Keratinocyte (primary cell): ENCODE data around the gene PTGES2. TPM values are rescaled to one million over a fixed set of nuclear protein-coding genes. Genes with fewer than 3 reads are reported as not detected.

Source experiments
- DNase-seq: peaks from one replicate; pipeline ENCODE4 v3.0.0-alpha.2; 2011; ENCODE audit warnings: low read depth, missing footprints, low spot score
- FAIRE-seq: peaks from 2 replicates; lab custom pipeline; 2011; peaks lifted over from hg19 to GRCh38; lab: Jason Lieb, UNC
- H2AFZ ChIP-seq: 2 replicates; pipeline ENCODE4 v1.6.0; 2012; ENCODE audit warnings: low read length, control low read depth, inconsistent platforms; ENCODE audit not compliant: control insufficient read depth
- H3K27ac ChIP-seq: 2 replicates; pipeline ENCODE4 v1.5.1; 2011; ENCODE audit warnings: low read length; ENCODE audit not compliant: control insufficient read depth, insufficient read depth
- H3K27me3 ChIP-seq: 3 replicates; pipeline ENCODE4 v1.6.0; 2011; ENCODE audit warnings: low read length; ENCODE audit not compliant: control insufficient read depth, insufficient read depth; ENCODE audit errors: extremely low read depth
- H3K36me3 ChIP-seq, 2 experiments: 2 replicates in 1 of 2; 3 replicates in 1 of 2; pipeline ENCODE4 v1.5.1; 2011; ENCODE audit warnings: low read length in 2 of 2, mild to moderate bottlenecking in 1 of 2; ENCODE audit not compliant: control insufficient read depth in 2 of 2, insufficient read depth in 2 of 2; ENCODE audit errors: extremely low read depth in 1 of 2
- H3K4me1 ChIP-seq: 3 replicates; pipeline ENCODE4 v1.5.1; 2011; ENCODE audit warnings: low read length; ENCODE audit not compliant: control insufficient read depth, insufficient read depth; ENCODE audit errors: extremely low read depth
- H3K4me2 ChIP-seq: 3 replicates; pipeline ENCODE4 v1.6.0; 2011; ENCODE audit warnings: low read depth, low read length; ENCODE audit not compliant: control insufficient read depth, insufficient read depth; ENCODE audit errors: extremely low read depth
- H3K4me3 ChIP-seq, 3 experiments: fragments of 200-600 bp in 1 of 3; sonication (generic) in 1 of 3; 2 replicates in 2 of 3; 3 replicates in 1 of 3; pipeline ENCODE4 v1.5.1; 2011 to 2016; ENCODE audit warnings: low read length in 3 of 3, mild to moderate bottlenecking in 3 of 3, control low read depth in 2 of 3, inconsistent platforms in 1 of 3, low read depth in 1 of 3, mixed read lengths in 1 of 3, mixed run types in 1 of 3, moderate library complexity in 1 of 3; ENCODE audit not compliant: control insufficient read depth in 2 of 3, insufficient read depth in 2 of 3; ENCODE audit errors: extremely low read depth in 1 of 3
- H3K79me2 ChIP-seq: 2 replicates; pipeline ENCODE4 v1.6.0; 2012; ENCODE audit warnings: low read length; ENCODE audit not compliant: control insufficient read depth, insufficient read depth
- H3K9ac ChIP-seq: 3 replicates; pipeline ENCODE4 v1.6.0; 2011; ENCODE audit warnings: low read length; ENCODE audit not compliant: control insufficient read depth, insufficient read depth; ENCODE audit errors: extremely low read depth
- H3K9me1 ChIP-seq: 3 replicates; pipeline ENCODE4 v1.6.0; 2011; ENCODE audit warnings: low read length; ENCODE audit not compliant: control insufficient read depth, insufficient read depth; ENCODE audit errors: extremely low read depth
- H3K9me3 ChIP-seq: 2 replicates; pipeline ENCODE4 v1.5.1; 2012; ENCODE audit warnings: low read depth, low read length; ENCODE audit not compliant: control insufficient read depth
- H4K20me1 ChIP-seq: 3 replicates; pipeline ENCODE4 v1.6.0; 2011; ENCODE audit warnings: low read length; ENCODE audit not compliant: control insufficient read depth, insufficient read depth; ENCODE audit errors: extremely low read depth
- CTCF ChIP-seq, 3 experiments: IDR thresholded peaks in 1 of 3; conservative IDR thresholded peaks in 1 of 3; optimal IDR thresholded peaks in 1 of 3; 2 replicates in 2 of 3; 3 replicates in 1 of 3; pipeline versions ENCODE3 to v1.5.1; 2011; ENCODE audit warnings: low read length in 3 of 3, mild to moderate bottlenecking in 3 of 3, moderate library complexity in 2 of 3, control low read depth in 1 of 3, inconsistent platforms in 1 of 3; ENCODE audit not compliant: insufficient read depth in 2 of 3; ENCODE audit errors: extremely low read depth in 1 of 3
- EZH2 ChIP-seq: IDR thresholded peaks from one replicate; pipeline ENCODE4 v1.6.1; 2012; ENCODE audit warnings: inconsistent platforms, mild to moderate bottlenecking, low read length, moderate library complexity
- dilution Hi-C: fragments of 300-500 bp; cut with MboI; formaldehyde crosslinking; loops from one replicate; pipeline ENCODE4 v1.7.0; 2020; ENCODE audit warnings: low sequenced_read_pairs; ENCODE audit not compliant: extremely low pct_ligation_motif_present
- polyA plus RNA-seq, 5 experiments: library from polyadenylated mRNA; depleted of rRNA in 3 of 5; stranded (reverse) in 3 of 5; stranded (forward) in 1 of 5; unstranded in 1 of 5; fragments of >200 nt; gene quantifications; 1 replicate in 1 of 5; 2 replicates in 3 of 5; 3 replicates in 1 of 5; pipeline versions ENCODE4 v1.2.1 to v1.2.3, GENCODE V29; 2011 to 2012; ENCODE audit warnings: missing spikeins in 2 of 5, low read depth in 1 of 5, low replicate concordance in 1 of 5

The PTGES2 gene
- polyA plus RNA-seq, 1 donor (not counting 4 experiments of a cell fraction or from before 2014, with no cell fraction given), result 68.7 TPM

GRCh38 chr9:128146591-128147120 lies 19.1 kb upstream of the PTGES2 start:
- Histone ChIP-seq H3K9me3 (no peaks in the 10 kb centered on the region), H3K9ac (no peak overlapping the region), H4K20me1 (no peaks in the 10 kb centered on the region), H3K9me1 (no peaks in the 10 kb centered on the region), H3K4me1 (peaks cover 59% of the 10 kb centered on the region), H3K4me2 (no peak overlapping the region), H3K27ac (no peak overlapping the region), H3K79me2 (no peaks in the 10 kb centered on the region), H3K36me3 (no peaks in the 10 kb centered on the region), H3K4me3 (no peak overlapping the region), H2AFZ (no peak overlapping the region), H3K27me3 (no peaks in the 10 kb centered on the region)
- dilution Hi-C loops, result no loop called here
- no peak for FAIRE-seq
- TF ChIP-seq EZH2, result no peak
- no peak for TF ChIP-seq CTCF (optimal IDR thresholded peaks at IDR 0.05 in 1 of 3, IDR thresholded peaks at IDR 0.05 in 1 of 3, conservative IDR thresholded peaks at IDR 0.05 in 1 of 3; ENCODE audit: extremely low read depth in 1 of 3, insufficient read depth in 2 of 3, low read length in 3 of 3)
- DNase-seq, result no peak

GRCh38 chr9:128145951-128146351 lies 18.4 kb upstream of the PTGES2 start:
- H3K79me2 ChIP-seq, result no peaks in the 10 kb centered on the region
- H3K9me1 ChIP-seq, result no peaks in the 10 kb centered on the region
- H3K9ac ChIP-seq, result peak overlapping the region; percentile 47
- TF ChIP-seq EZH2 (no peak), CTCF (optimal IDR thresholded peaks at IDR 0.05 in 1 of 3, IDR thresholded peaks at IDR 0.05 in 1 of 3, conservative IDR thresholded peaks at IDR 0.05 in 1 of 3; ENCODE audit: extremely low read depth in 1 of 3, insufficient read depth in 2 of 3, low read length in 3 of 3) (no peak)
- FAIRE-seq (no peak), DNase-seq (no peak)
- H3K36me3 ChIP-seq, result no peaks in the 10 kb centered on the region
- dilution Hi-C loops, result no loop called here
- H3K4me2 ChIP-seq, result peak overlapping the region; percentile 62
- no peaks in the 10 kb centered on the region for H3K9me3 ChIP-seq
- peaks cover 59% of the 10 kb centered on the region for H3K4me1 ChIP-seq
- no peak overlapping the region for H3K4me3 ChIP-seq
- H3K27me3 ChIP-seq, result no peaks in the 10 kb centered on the region
- H3K27ac ChIP-seq, result peak overlapping the region; percentile 71
- H2AFZ ChIP-seq, result peak overlapping the region; percentile 92
- H4K20me1 ChIP-seq, result no peaks in the 10 kb centered on the region
